Panc1 (cell line): ENCODE measurements around the gene NNT. TPM values are rescaled to one million over a fixed set of nuclear protein-coding genes. Genes with fewer than 3 reads are reported as not detected.

Experiments used
- ATAC-seq: fragments of 200-7000 bp; cut with Tn5 transposase; 2 replicates; pipeline ENCODE4 v1.9.1; 2020; ENCODE audit warnings: mild to moderate bottlenecking, moderate library complexity
- BruUV-seq: library from RNA; stranded (reverse); fragments of 400-500 nt; replicated peaks from 2 replicates; lab custom pipeline; 2021; lab: Mats Ljungman, UMichigan
- CTCF ChIA-PET: fragments of 300-600 bp; sonication (Branson Sonifier 250); formaldehyde crosslinking; loops from one replicate; lab custom pipeline; 2022; ENCODE audit warnings: antibody characterized with exemption; lab: Charles Lee
- POLR2A ChIA-PET: fragments of 300-600 bp; sonication (Branson Sonifier 250); formaldehyde crosslinking; loops from one replicate; lab custom pipeline; 2022; ENCODE audit warnings: antibody characterized with exemption; lab: Charles Lee
- DNase-seq: peaks from one replicate; pipeline ENCODE4 v3.0.0-alpha.2; 2010; ENCODE audit warnings: low read depth, low spot score
- H3K27ac ChIP-seq: 2 replicates; pipeline ENCODE4 v1.5.1; 2011; ENCODE audit warnings: mild to moderate bottlenecking, low read length, inconsistent platforms
- H3K27me3 ChIP-seq: fragments of 200-500 bp; sonication (Bioruptor generic); 2 replicates; pipeline ENCODE4 v1.6.0; 2014; ENCODE audit warnings: low read length, inconsistent platforms; ENCODE audit not compliant: control insufficient read depth, insufficient read depth
- H3K36me3 ChIP-seq: fragments of 200-500 bp; sonication (Bioruptor generic); 2 replicates; pipeline ENCODE4 v1.5.1; 2014; ENCODE audit warnings: inconsistent platforms, mild to moderate bottlenecking, low read length, moderate library complexity; ENCODE audit not compliant: control insufficient read depth, insufficient read depth
- H3K4me1 ChIP-seq: 2 replicates; pipeline ENCODE4 v1.5.1; 2011; ENCODE audit warnings: inconsistent platforms, mild to moderate bottlenecking, low read length, moderate library complexity; ENCODE audit not compliant: control insufficient read depth, insufficient read depth
- H3K4me3 ChIP-seq, 2 experiments: 2 replicates each; pipeline ENCODE4 v1.5.1; 2011 to 2012; ENCODE audit warnings: low read depth in 2 of 2, low read length in 2 of 2, mild to moderate bottlenecking in 2 of 2, inconsistent platforms in 1 of 2, moderate library complexity in 1 of 2
- H3K9me3 ChIP-seq: fragments of 200-500 bp; sonication (Bioruptor generic); 2 replicates; pipeline ENCODE4 v1.5.1; 2014; ENCODE audit warnings: low read depth, mild to moderate bottlenecking, inconsistent platforms, low read length, moderate library complexity; ENCODE audit not compliant: control insufficient read depth, insufficient read depth
- POLR2AphosphoS5 ChIP-seq: IDR thresholded peaks from 2 replicates; pipeline ENCODE4 v1.6.1; 2012; ENCODE audit warnings: mild to moderate bottlenecking, low read depth, low read length, moderate library complexity
- SIN3A ChIP-seq: IDR thresholded peaks from 2 replicates; pipeline ENCODE4 v1.6.1; 2012; ENCODE audit warnings: low read depth, mild to moderate bottlenecking, low read length, moderate library complexity, borderline replicate concordance; ENCODE audit not compliant: insufficient read depth
- TCF7L2 ChIP-seq: IDR thresholded peaks from 2 replicates; pipeline ENCODE4 v1.6.1; 2011; ENCODE audit warnings: mild to moderate bottlenecking, low read depth, low read length, inconsistent platforms
- in situ Hi-C: cut with HindIII; loops from 2 replicates; pipeline ENCODE4 v1.10.0; 2016; ENCODE audit warnings: low sequenced_read_pairs, low pct_unique_long_range_greater_than_20kb
- intact Hi-C: fragments of 100-400 bp; cut with micrococcal nuclease; formaldehyde crosslinking; loops from one replicate; pipeline ENCODE4 v1.10.0; 2022; ENCODE audit not compliant: unreplicated experiment
- total RNA-seq: library from RNA; stranded (reverse); gene quantifications from one replicate; pipeline ENCODE4 v1.2.1, GENCODE V29; 2021; ENCODE audit not compliant: unreplicated experiment
- TF ChIP-seq, protein P1 (sequence below): fragments of 450-650 bp; IDR thresholded peaks from 2 replicates; pipeline ENCODE4 v1.5.1; 2017; ENCODE audit warnings: mild to moderate bottlenecking
- TF ChIP-seq, protein P2 (sequence below), 2 experiments: IDR thresholded peaks; 2 replicates each; pipeline ENCODE4 v1.6.1; 2011 to 2012; ENCODE audit warnings: low read depth in 2 of 2, control low read depth in 1 of 2, low read length in 1 of 2, mild to moderate bottlenecking in 1 of 2, moderate library complexity in 1 of 2; ENCODE audit not compliant: insufficient read depth in 1 of 2

NNT gene
- total RNA-seq, 1 experiment from 2014 or later: 78.7 TPM

DNA sequence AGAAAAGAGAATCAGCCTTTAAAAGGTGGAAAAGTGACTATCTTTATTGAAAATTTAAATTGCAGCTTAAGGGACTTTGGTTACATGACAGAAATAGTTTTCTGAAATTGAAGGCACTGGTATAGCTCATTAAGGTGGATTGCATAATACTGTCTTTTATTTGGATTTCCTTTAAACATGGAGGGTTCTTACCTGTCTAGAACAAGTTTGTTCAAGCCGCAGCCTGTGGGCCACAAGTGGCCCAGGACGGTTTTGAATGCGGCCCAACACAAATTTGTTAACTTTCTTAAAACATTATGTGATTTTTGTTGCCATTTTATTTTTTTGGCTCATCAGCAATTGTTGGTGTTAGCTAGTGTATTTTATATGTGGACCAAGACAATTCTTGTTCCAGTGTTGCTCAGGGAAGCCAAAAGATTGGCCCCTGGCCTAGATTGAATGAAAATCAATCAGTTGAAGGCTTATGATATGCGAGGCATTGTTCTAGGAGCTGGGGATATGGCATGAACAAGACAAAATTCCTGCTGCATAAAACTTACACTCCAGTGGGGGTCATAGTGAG lies 18.0 kb downstream of the NNT start:
- POLR2A ChIA-PET: no interaction called here
- peaks cover 19% of the 10 kb centered on the region for H3K36me3 ChIP-seq
- no peaks in the 10 kb centered on the region for H3K4me1 ChIP-seq
- BruUV-seq: no TSS peak
- CTCF ChIA-PET: interaction anchor here (0.8 kb wide), 1 partner anchor 10 kb away, joined by 4 read pairs; no protein-coding TSS in a partner anchor
- DNase-seq (no peak), ATAC-seq (no peak)
- TF ChIP-seq TCF7L2 (no peak), SIN3A (no peak), POLR2AphosphoS5 (no peak)
- TF ChIP-seq, protein P1, sequence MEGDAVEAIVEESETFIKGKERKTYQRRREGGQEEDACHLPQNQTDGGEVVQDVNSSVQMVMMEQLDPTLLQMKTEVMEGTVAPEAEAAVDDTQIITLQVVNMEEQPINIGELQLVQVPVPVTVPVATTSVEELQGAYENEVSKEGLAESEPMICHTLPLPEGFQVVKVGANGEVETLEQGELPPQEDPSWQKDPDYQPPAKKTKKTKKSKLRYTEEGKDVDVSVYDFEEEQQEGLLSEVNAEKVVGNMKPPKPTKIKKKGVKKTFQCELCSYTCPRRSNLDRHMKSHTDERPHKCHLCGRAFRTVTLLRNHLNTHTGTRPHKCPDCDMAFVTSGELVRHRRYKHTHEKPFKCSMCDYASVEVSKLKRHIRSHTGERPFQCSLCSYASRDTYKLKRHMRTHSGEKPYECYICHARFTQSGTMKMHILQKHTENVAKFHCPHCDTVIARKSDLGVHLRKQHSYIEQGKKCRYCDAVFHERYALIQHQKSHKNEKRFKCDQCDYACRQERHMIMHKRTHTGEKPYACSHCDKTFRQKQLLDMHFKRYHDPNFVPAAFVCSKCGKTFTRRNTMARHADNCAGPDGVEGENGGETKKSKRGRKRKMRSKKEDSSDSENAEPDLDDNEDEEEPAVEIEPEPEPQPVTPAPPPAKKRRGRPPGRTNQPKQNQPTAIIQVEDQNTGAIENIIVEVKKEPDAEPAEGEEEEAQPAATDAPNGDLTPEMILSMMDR: no peak
- TF ChIP-seq, protein P2, sequence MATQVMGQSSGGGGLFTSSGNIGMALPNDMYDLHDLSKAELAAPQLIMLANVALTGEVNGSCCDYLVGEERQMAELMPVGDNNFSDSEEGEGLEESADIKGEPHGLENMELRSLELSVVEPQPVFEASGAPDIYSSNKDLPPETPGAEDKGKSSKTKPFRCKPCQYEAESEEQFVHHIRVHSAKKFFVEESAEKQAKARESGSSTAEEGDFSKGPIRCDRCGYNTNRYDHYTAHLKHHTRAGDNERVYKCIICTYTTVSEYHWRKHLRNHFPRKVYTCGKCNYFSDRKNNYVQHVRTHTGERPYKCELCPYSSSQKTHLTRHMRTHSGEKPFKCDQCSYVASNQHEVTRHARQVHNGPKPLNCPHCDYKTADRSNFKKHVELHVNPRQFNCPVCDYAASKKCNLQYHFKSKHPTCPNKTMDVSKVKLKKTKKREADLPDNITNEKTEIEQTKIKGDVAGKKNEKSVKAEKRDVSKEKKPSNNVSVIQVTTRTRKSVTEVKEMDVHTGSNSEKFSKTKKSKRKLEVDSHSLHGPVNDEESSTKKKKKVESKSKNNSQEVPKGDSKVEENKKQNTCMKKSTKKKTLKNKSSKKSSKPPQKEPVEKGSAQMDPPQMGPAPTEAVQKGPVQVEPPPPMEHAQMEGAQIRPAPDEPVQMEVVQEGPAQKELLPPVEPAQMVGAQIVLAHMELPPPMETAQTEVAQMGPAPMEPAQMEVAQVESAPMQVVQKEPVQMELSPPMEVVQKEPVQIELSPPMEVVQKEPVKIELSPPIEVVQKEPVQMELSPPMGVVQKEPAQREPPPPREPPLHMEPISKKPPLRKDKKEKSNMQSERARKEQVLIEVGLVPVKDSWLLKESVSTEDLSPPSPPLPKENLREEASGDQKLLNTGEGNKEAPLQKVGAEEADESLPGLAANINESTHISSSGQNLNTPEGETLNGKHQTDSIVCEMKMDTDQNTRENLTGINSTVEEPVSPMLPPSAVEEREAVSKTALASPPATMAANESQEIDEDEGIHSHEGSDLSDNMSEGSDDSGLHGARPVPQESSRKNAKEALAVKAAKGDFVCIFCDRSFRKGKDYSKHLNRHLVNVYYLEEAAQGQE (IDR thresholded peaks at IDR 0.05; ENCODE audit: insufficient read depth in 1 of 2, low read depth in 2 of 2, low read length in 1 of 2): no peak
- no peaks in the 10 kb centered on the region for H3K27me3 ChIP-seq
- H3K4me3 ChIP-seq: no peak overlapping the region
- intact Hi-C loops: no loop called here
- in situ Hi-C loops: no loop called here
- no peak overlapping the region for H3K27ac ChIP-seq
- no peaks in the 10 kb centered on the region for H3K9me3 ChIP-seq

DNA sequence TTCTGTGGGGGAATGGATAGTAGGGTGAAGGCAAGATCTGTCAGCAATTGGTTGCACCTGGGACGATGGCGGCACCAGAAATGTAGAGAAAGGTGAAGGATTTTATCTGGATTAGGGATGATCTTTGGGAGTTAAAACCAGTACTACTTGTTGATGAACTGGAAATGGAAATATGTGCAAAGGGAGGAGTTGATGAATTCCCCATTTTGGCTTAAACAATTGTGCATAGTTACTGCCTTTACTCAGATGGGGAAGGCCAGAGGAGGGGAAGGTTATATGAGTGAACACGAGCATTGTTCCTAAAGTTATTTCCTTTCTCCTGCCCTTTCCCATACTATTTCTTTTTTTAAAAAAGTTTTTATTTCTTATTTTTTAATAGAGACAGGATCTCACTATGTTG lies 19.1 kb downstream of the NNT start:
- H3K36me3 ChIP-seq: peaks cover 9% of the 10 kb centered on the region; the same call in 1 of the 2 replicates
- in situ Hi-C loops: no loop called here
- no peak overlapping the region for H3K4me3 ChIP-seq
- ChIA-PET POLR2A (interaction anchor here (0.7 kb wide), 1 partner anchor 23 kb away, joined by 4 read pairs; no protein-coding TSS in a partner anchor), CTCF (interaction anchor here (0.8 kb wide), 1 partner anchor 9 kb away, joined by 4 read pairs; no protein-coding TSS in a partner anchor)
- DNase-seq: no peak
- no peak for ATAC-seq
- H3K27ac ChIP-seq: no peak overlapping the region
- H3K4me1 ChIP-seq: no peaks in the 10 kb centered on the region
- H3K27me3 ChIP-seq: no peaks in the 10 kb centered on the region
- TF ChIP-seq SIN3A (no peak), TCF7L2 (no peak), POLR2AphosphoS5 (no peak)
- TF ChIP-seq, protein P1: no peak
- intact Hi-C loops: no loop called here
- no peaks in the 10 kb centered on the region for H3K9me3 ChIP-seq
- BruUV-seq: no TSS peak
